ENCODE measurements around the gene DIS3L2. TPM values are rescaled to one million over a fixed set of nuclear protein-coding genes. Genes with fewer than 3 reads are reported as not detected.

The DIS3L2 gene
- total and polyA plus RNA-seq, 8 donors: 13.0 to 24.0 (median 16.8) TPM

DNA sequence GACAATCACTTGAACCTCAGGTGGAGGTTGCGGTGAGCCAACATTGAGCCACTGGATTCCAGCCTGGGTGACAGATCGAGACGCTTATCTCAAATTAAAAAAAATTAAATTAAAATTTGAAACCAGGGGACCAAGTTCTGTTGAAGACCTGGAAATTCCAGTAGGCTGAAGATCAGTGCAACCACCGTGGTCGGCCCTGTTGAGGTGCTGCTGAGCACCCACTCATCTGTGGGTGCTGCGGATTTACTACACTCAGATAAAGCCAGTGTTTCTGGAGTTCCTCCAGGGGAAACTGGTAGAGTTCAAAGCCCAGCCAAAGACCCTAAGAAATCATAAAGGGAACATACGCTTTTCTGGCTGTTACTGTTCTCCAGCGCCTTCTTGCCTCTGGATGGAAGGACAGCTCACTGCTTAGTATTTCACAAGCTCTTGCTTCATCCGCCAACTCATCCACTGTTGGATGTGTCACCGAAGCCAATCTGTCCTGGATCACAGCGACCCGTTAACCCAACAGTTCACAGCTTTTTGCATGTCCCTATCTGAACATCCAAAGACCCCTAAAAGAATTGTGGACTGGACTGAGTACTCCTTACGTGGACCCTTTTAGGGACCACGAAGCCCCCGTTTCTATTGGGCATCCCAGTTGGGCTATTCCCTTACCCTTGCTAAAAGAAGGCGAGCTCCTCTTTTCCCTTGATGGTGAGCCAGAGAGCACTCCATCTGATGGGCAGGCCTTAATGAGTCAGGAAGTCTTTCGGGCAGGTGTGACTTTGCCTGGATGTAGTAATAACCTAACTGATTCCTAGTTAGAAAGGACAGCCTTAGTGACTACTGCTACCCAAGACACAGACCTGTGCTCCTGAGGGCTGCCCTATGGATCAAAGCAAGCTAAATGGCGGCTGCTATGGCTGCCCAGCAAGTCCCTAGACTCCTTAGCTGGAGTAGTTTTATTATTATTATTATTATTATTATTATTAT is 411.0 kb downstream of the DIS3L2 start:
- WGBS, 2 donors: 89 to 92% methylated on average over 18 of the region's 18 CpGs
- ATAC-seq: no peak

DNA sequence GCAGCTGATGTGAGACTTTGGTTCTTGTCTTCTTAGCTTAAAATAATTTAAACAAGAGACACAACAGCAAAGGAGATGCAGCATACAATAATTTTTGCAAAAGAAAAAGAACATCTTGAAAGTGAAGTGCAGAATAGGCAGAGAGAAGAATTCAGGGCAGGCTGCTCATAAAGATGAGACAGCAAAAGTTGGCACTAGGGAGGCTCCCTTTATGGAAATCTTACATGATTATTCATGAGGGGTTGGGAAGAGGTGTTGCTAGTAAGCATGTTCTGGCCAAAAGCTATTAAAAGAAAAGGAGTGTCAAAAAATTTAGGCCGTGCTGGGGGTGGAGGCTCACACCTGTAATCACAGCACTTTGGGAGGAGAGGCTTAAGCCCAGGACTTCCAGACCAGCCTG is 412.8 kb downstream of the DIS3L2 start:
- Histone ChIP-seq H3K4me3 (no peak overlapping the region), H3K9me3 (no peaks in the 10 kb centered on the region), H3K36me3 (no peaks in the 10 kb centered on the region), H3K27me3 (no peaks in the 10 kb centered on the region), H3K4me1 (no peaks in the 10 kb centered on the region), H3K27ac (no peak overlapping the region)
- intact Hi-C loops (cut with DNase I): no loop called here
- 88 to 89% methylated on average over 1 of the region's 1 CpG for WGBS, 2 donors
- TF ChIP-seq, protein P1, sequence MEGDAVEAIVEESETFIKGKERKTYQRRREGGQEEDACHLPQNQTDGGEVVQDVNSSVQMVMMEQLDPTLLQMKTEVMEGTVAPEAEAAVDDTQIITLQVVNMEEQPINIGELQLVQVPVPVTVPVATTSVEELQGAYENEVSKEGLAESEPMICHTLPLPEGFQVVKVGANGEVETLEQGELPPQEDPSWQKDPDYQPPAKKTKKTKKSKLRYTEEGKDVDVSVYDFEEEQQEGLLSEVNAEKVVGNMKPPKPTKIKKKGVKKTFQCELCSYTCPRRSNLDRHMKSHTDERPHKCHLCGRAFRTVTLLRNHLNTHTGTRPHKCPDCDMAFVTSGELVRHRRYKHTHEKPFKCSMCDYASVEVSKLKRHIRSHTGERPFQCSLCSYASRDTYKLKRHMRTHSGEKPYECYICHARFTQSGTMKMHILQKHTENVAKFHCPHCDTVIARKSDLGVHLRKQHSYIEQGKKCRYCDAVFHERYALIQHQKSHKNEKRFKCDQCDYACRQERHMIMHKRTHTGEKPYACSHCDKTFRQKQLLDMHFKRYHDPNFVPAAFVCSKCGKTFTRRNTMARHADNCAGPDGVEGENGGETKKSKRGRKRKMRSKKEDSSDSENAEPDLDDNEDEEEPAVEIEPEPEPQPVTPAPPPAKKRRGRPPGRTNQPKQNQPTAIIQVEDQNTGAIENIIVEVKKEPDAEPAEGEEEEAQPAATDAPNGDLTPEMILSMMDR (IDR thresholded peaks at IDR 0.05): no peak
- no peak for FAIRE-seq
- DNase-seq: no peak
- ATAC-seq: no peak

More for the DNA sequence above, 411.0 kb downstream of the DIS3L2 start:
- H3K27ac ChIP-seq: no peak overlapping the region
- no peak overlapping the region for H3K4me3 ChIP-seq
- no peaks in the 10 kb centered on the region for H3K27me3 ChIP-seq
- intact Hi-C loops (cut with DNase I): no loop called here
- TF ChIP-seq, protein P1 (IDR thresholded peaks at IDR 0.05): no peak
- no peaks in the 10 kb centered on the region for H3K9me3 ChIP-seq
- no peaks in the 10 kb centered on the region for H3K36me3 ChIP-seq
- H3K4me1 ChIP-seq: no peaks in the 10 kb centered on the region
- no peak for FAIRE-seq
- peak in 1 of 6 donors; percentile 19 for DNase-seq

DNA sequence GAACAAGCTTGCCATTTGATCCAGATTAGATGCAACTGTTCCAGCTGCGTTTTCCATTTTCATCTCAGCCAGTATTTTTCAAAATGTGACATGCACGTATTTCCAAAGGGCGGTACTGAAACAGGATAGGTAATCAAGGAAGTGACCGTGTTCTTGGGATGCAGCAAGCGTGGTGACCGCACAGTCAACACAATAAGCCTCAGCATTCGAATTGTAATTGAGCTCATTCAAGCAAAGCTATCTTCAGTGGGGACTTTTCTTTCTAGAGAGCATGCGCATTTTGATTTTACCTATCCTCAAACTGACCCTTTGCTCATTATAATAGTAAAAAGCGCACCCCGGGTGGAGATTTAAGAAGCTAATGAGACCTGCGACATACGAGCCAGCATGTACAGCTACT is 413.7 kb downstream of the DIS3L2 start:
- no peak for FAIRE-seq

DNA sequence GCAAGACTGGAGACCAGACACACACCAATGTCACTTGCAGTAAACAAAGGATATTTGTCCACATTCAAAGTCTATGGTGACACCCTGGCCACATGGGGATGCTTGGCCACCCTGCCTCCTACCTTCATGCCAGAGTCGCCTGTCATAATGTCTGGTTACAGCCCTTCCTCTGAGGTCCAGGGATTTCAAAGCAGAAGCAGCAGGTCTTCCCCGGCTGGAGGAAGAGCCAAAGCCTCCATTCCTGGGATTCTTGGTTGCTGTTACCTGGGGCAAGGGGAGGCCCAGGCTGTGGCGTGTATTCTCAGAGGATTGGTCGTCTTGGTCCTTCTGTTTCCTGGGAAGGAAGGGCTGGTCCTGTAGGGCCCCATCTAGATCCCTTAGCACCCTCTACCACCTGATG is 414.7 kb downstream of the DIS3L2 start:
- Histone ChIP-seq H3K36me3 (no peaks in the 10 kb centered on the region), H3K27me3 (no peaks in the 10 kb centered on the region), H3K9me3 (no peaks in the 10 kb centered on the region), H3K4me1 (no peaks in the 10 kb centered on the region), H3K27ac (no peak overlapping the region), H3K4me3 (no peak overlapping the region)
- intact Hi-C loops (cut with DNase I): no loop called here
- ATAC-seq: no peak
- DNase-seq: peak in 1 of 6 donors; percentile 6
- no peak for FAIRE-seq
- TF ChIP-seq, protein P1 (IDR thresholded peaks at IDR 0.05): no peak
- 81 to 89% methylated on average over 4 of the region's 4 CpGs for WGBS, 2 donors

More for the DNA sequence above, 413.7 kb downstream of the DIS3L2 start:
- Histone ChIP-seq H3K27me3 (no peaks in the 10 kb centered on the region), H3K4me3 (no peak overlapping the region), H3K27ac (no peak overlapping the region), H3K4me1 (no peaks in the 10 kb centered on the region), H3K36me3 (no peaks in the 10 kb centered on the region), H3K9me3 (no peaks in the 10 kb centered on the region)
- peak in 1 of 6 donors; percentile 3 for DNase-seq
- WGBS, 2 donors: 75 to 78% methylated on average over 12 of the region's 12 CpGs
- ATAC-seq: no peak
- TF ChIP-seq, protein P1 (IDR thresholded peaks at IDR 0.05): no peak
- intact Hi-C loops (cut with DNase I): no loop called here

DNA sequence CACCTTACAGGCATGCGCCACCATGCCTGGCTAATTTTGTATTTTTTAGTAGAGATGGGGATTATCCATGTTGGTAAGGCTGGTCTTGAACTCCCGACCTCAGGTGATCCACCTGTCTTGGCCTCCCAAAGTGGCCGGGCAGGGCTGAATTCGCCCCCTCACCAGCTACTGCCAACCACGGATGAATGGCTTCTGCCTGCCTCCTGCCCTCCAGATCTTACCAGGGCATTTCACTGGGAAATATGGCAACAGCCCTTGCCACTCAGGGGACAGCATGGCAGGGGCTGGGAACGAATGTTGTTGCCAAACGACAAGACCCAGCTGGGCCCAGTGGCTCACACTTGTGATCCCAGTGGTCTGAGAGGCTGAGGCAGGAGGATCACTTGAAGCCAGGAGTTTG is 415.2 kb downstream of the DIS3L2 start:
- no peaks in the 10 kb centered on the region for H3K27me3 ChIP-seq
- intact Hi-C loops (cut with DNase I): no loop called here
- H3K4me3 ChIP-seq: no peak overlapping the region
- FAIRE-seq (no peak), ATAC-seq (no peak), DNase-seq (peak in 1 of 6 donors; percentile 27)
- no peaks in the 10 kb centered on the region for H3K36me3 ChIP-seq
- no peaks in the 10 kb centered on the region for H3K9me3 ChIP-seq
- TF ChIP-seq, protein P1 (IDR thresholded peaks at IDR 0.05): no peak
- H3K27ac ChIP-seq: no peak overlapping the region
- H3K4me1 ChIP-seq: no peaks in the 10 kb centered on the region
- WGBS, 2 donors: 80 to 81% methylated on average over 7 of the region's 7 CpGs

All from pancreas (tissue), 10 donors.